PC-3 (cell line): ENCODE results near the gene HLCS. TPM values are rescaled to one million over a fixed set of nuclear protein-coding genes. Genes with fewer than 3 reads are reported as not detected.

ENCODE experiments used
- ATAC-seq: fragments of 200-7000 bp; cut with Tn5 transposase; 2 replicates; pipeline ENCODE4 v1.9.1; 2020; ENCODE audit warnings: mild to moderate bottlenecking, moderate library complexity
- BruUV-seq: library from RNA; stranded (reverse); fragments of 400-500 nt; replicated peaks from 2 replicates; lab custom pipeline; 2021; lab: Mats Ljungman, UMichigan
- CTCF ChIA-PET: fragments of 300-600 bp; sonication (Branson Sonifier 250); formaldehyde crosslinking; loops from one replicate; lab custom pipeline; 2022; ENCODE audit warnings: antibody characterized with exemption; lab: Charles Lee
- POLR2A ChIA-PET: fragments of 300-600 bp; sonication (Branson Sonifier 250); formaldehyde crosslinking; loops from one replicate; lab custom pipeline; 2022; ENCODE audit warnings: antibody characterized with exemption; ENCODE audit not compliant: unreplicated experiment; lab: Charles Lee
- DNase-seq: peaks from one replicate; pipeline ENCODE4 v3.0.0-alpha.2; 2015
- H2AFZ ChIP-seq: fragments of 300-600 bp; sonication (generic); 2 replicates; pipeline ENCODE4 v1.6.0; 2016; ENCODE audit warnings: antibody characterized with exemption, low read length
- H3F3A ChIP-seq: fragments of 300-600 bp; sonication (generic); one replicate; pipeline ENCODE4 v1.6.0; 2017; ENCODE audit warnings: antibody characterized with exemption, low read length, control low read depth, mild to moderate bottlenecking; ENCODE audit not compliant: unreplicated experiment
- H3K27ac ChIP-seq: fragments of 300-600 bp; sonication (generic); 2 replicates; pipeline ENCODE4 v1.5.1; 2016; ENCODE audit warnings: mild to moderate bottlenecking, low read length
- H3K27me3 ChIP-seq: fragments of 300-600 bp; sonication (generic); 2 replicates; pipeline ENCODE4 v1.6.1; 2016; ENCODE audit warnings: low read length, mixed read lengths
- H3K36me3 ChIP-seq: fragments of 300-600 bp; sonication (generic); 2 replicates; pipeline ENCODE4 v1.6.1; 2016; ENCODE audit warnings: low read depth, mixed run types, low read length, mixed read lengths
- H3K4me1 ChIP-seq: fragments of 300-600 bp; sonication (generic); 2 replicates; pipeline ENCODE4 v1.5.1; 2016; ENCODE audit warnings: low read length; ENCODE audit not compliant: insufficient read depth
- H3K4me2 ChIP-seq: fragments of 300-600 bp; sonication (generic); 2 replicates; pipeline ENCODE4 v1.6.0; 2016; ENCODE audit warnings: low read length
- H3K4me3 ChIP-seq: fragments of 300-600 bp; sonication (generic); 2 replicates; pipeline ENCODE4 v1.5.1; 2016; ENCODE audit warnings: mild to moderate bottlenecking, low read length, mixed read lengths
- H3K79me2 ChIP-seq: fragments of 300-600 bp; sonication (generic); 2 replicates; pipeline ENCODE4 v1.6.1; 2017; ENCODE audit warnings: low read length, mixed read lengths
- H3K9ac ChIP-seq: fragments of 300-600 bp; sonication (generic); 2 replicates; pipeline ENCODE4 v1.6.0; 2016; ENCODE audit warnings: mild to moderate bottlenecking, low read length
- H3K9me2 ChIP-seq: fragments of 300-600 bp; sonication (generic); replicated peaks from 2 replicates; pipeline ENCODE4 v1.6.1; 2016; ENCODE audit warnings: mixed run types, low read length, mixed read lengths
- H3K9me3 ChIP-seq: fragments of 300-600 bp; sonication (generic); 2 replicates; pipeline ENCODE4 v1.6.1; 2016; ENCODE audit warnings: low read length, mixed read lengths
- H4K20me1 ChIP-seq: fragments of 300-600 bp; sonication (generic); 2 replicates; pipeline ENCODE4 v1.6.1; 2016; ENCODE audit warnings: low read length, mixed read lengths
- EZH2 ChIP-seq: fragments of 300-600 bp; sonication (generic); IDR thresholded peaks from one replicate; pipeline ENCODE4 v1.6.1; 2017; ENCODE audit warnings: antibody characterized with exemption, mild to moderate bottlenecking, low read length; ENCODE audit not compliant: unreplicated experiment
- EZH2phosphoT487 ChIP-seq: fragments of 300-600 bp; sonication (generic); IDR thresholded peaks from 2 replicates; pipeline ENCODE4 v1.6.1; 2018; ENCODE audit warnings: mild to moderate bottlenecking, antibody characterized with exemption, low read length, borderline replicate concordance
- intact Hi-C: fragments of 100-400 bp; cut with micrococcal nuclease; formaldehyde crosslinking; loops from 2 replicates; pipeline ENCODE4 v1.9.0; 2023
- total RNA-seq: library from RNA; depleted of rRNA; stranded (reverse); fragments of >200 nt; gene quantifications from 2 replicates; pipeline ENCODE4 v1.2.3, GENCODE V29; 2014
- TF ChIP-seq, protein P1 (sequence below): fragments of 300-600 bp; sonication (generic); conservative IDR thresholded peaks from 2 replicates; pipeline ENCODE4 v1.5.1; 2017; ENCODE audit warnings: antibody characterized with exemption, low read depth, mild to moderate bottlenecking, low read length

HLCS gene
- total RNA-seq, 1 experiment from 2014 or later: 44.1 TPM

DNA sequence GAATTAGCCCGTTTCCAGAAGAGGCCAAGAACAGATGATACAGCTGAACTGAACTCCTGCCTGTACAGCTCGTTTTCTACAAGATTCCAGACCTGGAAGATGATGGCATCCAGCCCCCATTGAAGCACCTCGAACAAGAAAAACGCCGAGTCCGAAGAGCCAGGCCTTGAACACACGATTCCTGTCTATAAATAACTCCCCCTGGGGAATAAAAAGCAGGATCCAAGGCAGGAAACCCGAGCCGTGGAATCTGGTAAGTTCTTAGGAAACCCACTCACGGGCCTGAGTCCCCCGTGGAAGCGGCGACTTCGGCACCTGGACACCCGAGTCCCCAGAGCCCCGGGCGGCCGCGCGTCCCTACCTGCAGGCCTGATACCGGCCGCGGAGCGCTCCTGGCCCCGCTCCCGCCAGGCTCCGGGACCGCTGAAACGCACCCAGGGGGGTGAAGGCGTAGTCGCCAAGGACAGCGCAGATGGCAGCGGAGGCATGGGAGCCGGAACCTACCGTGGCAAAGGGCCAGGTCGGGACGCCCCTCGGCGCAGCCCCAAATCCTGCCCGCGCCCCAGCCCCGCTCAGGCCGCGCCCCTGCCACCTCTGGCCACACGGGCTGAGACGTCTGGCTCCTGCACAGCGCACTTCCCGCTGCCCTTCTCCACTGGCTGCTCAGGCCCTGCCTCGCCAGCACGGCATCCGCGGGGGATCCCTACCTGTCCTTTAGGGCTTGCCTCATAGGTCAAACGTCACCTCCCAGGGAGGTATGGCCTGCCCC lies 14.0 kb upstream of the HLCS start:
- Histone ChIP-seq H3F3A (no peaks in the 10 kb centered on the region), H3K9me2 (no peaks in the 10 kb centered on the region), H3K4me1 (peaks cover 28% of the 10 kb centered on the region), H3K36me3 (no peaks in the 10 kb centered on the region), H3K9me3 (no peaks in the 10 kb centered on the region), H3K79me2 (peaks cover 22% of the 10 kb centered on the region), H4K20me1 (no peaks in the 10 kb centered on the region), H3K27me3 (no peaks in the 10 kb centered on the region), H3K9ac (peak overlapping the region; percentile 78), H3K4me2 (peak overlapping the region; percentile 94), H2AFZ (peak overlapping the region; percentile 81), H3K4me3 (peak overlapping the region; percentile 73), H3K27ac (peak overlapping the region; percentile 44)
- intact Hi-C loops: no loop called here
- ATAC-seq (peak; percentile 74), DNase-seq (peak; percentile 57)
- ChIA-PET POLR2A (interaction anchor here (0.5 to 0.6 kb wide), 2 partner anchors 14 to 15 kb away, joined by 4 read pairs; no protein-coding TSS in a partner anchor), CTCF (interaction anchor here (0.6 to 1.1 kb wide), 2 partner anchors 15 to 46 kb away, joined by 9 to 15 read pairs; no protein-coding TSS in a partner anchor)
- TF ChIP-seq EZH2phosphoT487 (no peak), EZH2 (no peak)
- TF ChIP-seq, protein P1, sequence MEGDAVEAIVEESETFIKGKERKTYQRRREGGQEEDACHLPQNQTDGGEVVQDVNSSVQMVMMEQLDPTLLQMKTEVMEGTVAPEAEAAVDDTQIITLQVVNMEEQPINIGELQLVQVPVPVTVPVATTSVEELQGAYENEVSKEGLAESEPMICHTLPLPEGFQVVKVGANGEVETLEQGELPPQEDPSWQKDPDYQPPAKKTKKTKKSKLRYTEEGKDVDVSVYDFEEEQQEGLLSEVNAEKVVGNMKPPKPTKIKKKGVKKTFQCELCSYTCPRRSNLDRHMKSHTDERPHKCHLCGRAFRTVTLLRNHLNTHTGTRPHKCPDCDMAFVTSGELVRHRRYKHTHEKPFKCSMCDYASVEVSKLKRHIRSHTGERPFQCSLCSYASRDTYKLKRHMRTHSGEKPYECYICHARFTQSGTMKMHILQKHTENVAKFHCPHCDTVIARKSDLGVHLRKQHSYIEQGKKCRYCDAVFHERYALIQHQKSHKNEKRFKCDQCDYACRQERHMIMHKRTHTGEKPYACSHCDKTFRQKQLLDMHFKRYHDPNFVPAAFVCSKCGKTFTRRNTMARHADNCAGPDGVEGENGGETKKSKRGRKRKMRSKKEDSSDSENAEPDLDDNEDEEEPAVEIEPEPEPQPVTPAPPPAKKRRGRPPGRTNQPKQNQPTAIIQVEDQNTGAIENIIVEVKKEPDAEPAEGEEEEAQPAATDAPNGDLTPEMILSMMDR: no peak
- no TSS peak for BruUV-seq

DNA sequence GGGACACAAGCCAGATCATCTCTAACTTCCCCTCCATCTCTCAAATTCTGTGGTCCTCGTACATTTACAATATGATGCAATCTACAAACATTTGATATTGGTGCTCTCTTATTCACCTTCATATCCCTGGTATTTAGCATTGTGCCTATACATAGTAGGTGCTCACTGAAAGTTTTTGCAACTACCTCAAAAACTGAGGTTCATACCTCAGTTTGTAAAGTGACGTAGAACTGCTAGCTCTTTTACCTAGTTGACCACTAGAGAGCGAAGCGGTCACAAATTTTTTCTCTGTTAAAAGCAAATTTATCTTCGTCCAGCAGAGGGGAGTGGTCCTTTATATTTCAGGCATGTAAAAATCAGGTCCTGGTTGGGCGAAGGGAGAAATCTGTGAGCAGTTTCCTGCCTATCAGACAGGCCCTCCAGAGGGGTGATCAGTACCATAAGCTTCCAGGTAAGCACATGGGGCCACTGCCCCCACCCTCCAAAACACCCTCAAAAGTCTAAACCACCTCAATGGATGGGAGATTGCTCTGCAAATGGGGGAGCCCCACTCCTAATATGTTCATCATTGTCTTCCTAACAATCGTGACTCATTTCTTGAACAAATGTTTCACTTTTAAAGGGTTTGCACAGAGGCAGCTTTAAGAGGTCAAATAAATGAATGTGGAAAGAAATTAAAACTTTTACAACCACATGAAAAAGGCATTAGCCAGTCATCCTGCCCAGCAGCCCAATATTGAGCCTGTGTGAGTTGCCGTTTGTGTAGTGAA lies 10.6 kb upstream of the HLCS start:
- no peaks in the 10 kb centered on the region for H3F3A ChIP-seq
- peak overlapping the region; percentile 76 for H3K27ac ChIP-seq
- H3K4me1 ChIP-seq: peaks cover 28% of the 10 kb centered on the region
- no peaks in the 10 kb centered on the region for H3K36me3 ChIP-seq
- no peaks in the 10 kb centered on the region for H3K27me3 ChIP-seq
- CTCF ChIA-PET: interaction anchor here (0.5 to 1.9 kb wide), 17 partner anchors 9 to 557 kb away, joined by 3 to 47 read pairs (median 5); partner anchors contain the start of gene HLCS
- no peaks in the 10 kb centered on the region for H4K20me1 ChIP-seq
- DNase-seq (peak; percentile 96), ATAC-seq (peak; percentile 66)
- peaks cover 31% of the 10 kb centered on the region for H3K79me2 ChIP-seq
- POLR2A ChIA-PET: interaction anchor here (0.5 to 0.6 kb wide), 7 partner anchors 11 to 517 kb away, joined by 3 to 6 read pairs (median 3); partner anchors contain the start of genes HLCS and RIPPLY3
- H3K9me2 ChIP-seq: no peaks in the 10 kb centered on the region
- H3K4me3 ChIP-seq: peak overlapping the region; percentile 29
- intact Hi-C loops: loop anchor here (1.0 kb wide), 4 partner anchors 11 to 110 kb away; no protein-coding TSS in a partner anchor
- TF ChIP-seq EZH2phosphoT487 (no peak), EZH2 (no peak)
- TF ChIP-seq, protein P1: peak; percentile 98
- peak overlapping the region; percentile 7 for H3K9ac ChIP-seq
- peak overlapping the region; percentile 72 for H3K4me2 ChIP-seq
- H2AFZ ChIP-seq: peak overlapping the region; percentile 15
- BruUV-seq: no TSS peak
- no peaks in the 10 kb centered on the region for H3K9me3 ChIP-seq
